Activated CD8-positive, alpha-beta memory T cell treated with anti-CD3 and anti-CD28 coated beads for 1 hour (primary cell): Measurements from ENCODE around the gene CDIP1.

Experiments
- DNase-seq, 2 donors: peaks; one replicate each; pipeline ENCODE4 v3.0.0-alpha.2; 2020; ENCODE audit warnings: low read depth in 1 of 2; ENCODE audit errors: extremely low read depth in 1 of 2

The CDIP1 gene

GRCh38 chr16:4494746-4495490, 43.7 kb downstream of the CDIP1 start:
- no peak for DNase-seq

DNA sequence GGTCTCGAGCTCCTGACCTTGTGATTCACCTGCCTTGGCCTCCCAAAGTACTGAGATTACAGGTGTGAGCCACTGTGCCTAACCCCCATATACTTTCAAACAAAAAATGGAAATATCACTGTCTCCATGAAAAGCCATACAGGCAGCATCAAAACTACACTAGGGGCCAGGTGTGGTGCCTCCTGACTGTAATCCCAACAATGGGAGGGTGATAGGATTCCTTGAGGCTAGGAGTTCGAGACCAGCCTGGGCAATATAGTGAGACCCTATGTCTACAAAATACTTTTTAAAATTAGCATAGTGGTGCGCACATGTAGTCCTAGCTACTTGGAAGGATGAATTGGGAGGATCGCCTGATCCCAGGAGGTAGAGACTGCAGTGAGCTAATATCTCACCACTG, 46.7 kb downstream of the CDIP1 start:
- DNase-seq = no peak

- no peak for DNase-seq
Observed at GRCh38 chr16:4489030-4489429, 49.5 kb downstream of the CDIP1 start.

DNA sequence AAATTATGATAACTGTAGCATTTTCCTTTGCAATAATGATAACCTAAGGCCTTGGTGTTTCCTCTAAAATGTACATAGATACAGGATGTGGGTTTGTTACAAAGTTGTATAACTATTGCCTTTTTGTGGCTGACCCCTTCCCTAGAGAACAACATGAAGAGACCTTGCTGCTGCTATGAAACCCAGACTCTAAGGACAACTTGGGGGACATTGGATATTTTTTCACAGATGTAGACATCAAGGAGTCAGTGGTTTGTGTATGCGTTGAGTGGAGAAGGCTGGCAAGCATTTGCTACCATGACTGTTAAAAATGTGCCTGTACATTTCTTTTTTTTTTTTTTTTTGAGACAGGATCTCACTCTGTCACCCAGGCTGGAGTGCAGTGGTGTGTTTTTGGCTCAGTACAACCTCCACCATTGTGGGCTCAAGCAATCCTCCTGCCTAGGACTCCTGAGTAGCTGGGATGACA, 50.0 kb downstream of the CDIP1 start:
- no peak for DNase-seq

DNA sequence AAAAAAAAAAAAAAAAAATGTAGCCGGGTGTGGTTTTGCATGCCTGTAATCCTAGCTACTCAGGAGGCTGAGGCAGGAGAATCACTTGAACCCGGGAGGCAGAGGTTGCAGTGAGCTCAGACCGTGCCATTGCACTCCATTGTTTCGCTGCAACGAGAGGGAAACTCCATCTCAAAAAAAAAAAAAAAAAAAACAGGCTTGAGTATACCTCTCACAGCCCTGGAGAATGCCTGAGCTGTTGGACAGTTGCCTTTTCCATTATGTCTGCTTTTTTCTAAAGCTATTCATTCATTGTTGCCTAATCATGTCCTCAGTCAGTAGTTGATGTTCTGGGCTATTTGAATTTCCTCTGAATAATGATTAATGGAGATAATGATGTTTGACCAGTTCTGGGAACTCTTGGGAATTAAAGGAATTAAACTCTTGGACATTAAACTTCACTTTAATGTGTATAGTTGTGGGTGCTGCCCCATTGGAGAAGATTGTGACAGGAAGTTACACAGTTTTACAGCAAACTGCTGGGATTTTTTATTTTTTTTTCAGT, 50.5 kb downstream of the CDIP1 start:
- DNase-seq = no peak

- no peak for DNase-seq
Observed at GRCh38 chr16:4486126-4486893, 52.3 kb downstream of the CDIP1 start.

- DNase-seq = no peak
Observed at GRCh38 chr16:4481963-4482362, 56.6 kb downstream of the CDIP1 start.

DNA sequence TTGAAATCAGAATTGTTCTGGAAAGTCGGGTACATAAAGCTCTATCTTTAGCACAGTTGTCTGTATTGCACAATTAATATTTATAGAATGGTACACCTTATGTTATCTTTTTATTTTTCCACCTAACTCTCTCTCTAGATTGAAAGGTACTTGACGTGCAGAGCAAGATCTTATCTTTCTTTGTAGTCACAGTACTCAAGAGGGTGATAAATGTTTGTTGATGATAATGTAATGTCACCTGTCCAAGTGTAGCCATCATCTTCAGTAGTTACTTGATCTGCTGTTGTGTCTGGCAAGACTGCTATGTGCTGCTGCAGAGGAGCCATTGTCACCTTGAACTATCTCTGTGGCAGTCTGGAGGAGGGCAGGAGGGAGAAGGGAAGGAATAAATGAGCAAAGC, 57.0 kb downstream of the CDIP1 start:
- DNase-seq = no peak

DNA sequence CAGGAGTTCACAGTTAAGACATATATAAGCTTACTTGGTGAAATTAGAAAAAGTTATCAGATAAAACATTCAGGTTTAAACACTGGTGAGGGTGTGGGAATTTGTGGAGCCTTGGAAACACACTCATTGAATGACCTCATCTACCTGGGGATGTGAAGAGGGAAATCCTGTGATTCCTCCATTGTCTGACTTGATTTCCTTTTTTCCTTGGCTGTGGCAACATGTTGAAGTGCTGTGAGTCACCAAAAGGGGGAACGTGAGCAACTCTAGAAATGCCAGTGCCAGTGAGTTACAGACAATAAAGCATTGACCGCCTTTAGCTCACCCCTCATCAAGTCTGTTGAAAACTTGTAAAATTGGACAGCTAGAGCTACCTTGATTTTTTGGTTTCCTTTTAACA, 60.6 kb downstream of the CDIP1 start:
- DNase-seq = no peak

DNA sequence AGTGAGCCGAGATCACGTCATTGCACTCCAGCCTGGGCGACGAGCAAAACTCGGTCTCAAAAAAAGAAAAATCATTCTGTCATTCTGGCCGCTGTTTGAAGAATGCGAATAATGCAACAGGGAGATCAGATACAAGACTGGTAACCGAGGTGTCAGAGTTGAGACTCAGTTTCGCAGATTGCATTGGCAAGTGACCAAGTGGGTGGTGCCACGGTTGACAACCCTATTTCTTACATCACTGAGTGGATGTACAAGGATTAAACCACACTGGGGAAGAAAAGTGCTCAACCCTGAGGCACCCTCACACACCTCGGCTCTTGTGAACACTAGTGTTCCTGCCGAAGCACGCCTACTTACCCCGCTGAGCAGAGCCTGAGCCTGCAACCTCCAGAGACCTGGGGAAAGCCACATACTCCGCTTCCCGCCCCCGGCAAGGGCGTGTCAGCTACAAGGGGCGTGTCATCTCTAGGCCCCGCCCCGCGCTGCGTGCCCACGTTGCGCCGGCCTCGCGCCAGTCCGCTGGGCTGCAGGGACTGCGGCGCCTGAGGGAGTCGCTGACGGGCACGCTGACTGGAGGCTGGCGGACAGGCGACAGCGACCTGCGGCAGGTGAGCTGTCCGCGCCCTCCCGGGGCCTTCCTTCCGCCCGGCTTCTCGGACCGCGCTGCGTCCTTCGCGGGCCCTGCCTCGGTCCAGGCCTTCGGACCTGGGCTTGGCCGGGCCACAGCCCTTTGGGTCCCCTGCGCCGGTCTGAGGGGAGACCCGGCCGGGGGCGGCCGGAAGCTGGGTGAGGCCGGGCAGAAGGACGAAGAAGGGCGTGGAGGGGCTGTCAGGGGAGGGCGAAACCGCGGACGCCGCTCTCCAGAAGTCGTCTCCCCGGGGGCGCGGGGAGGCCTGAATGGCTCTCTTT, 62.4 kb downstream of the CDIP1 start, which contains the start of gene HMOX2:
HMOX2 (plus strand) TSS at position 519 of the 909 bp plus-strand sequence. CDS start 29,127 bp downstream, outside the sequence.
- peak; percentile 75 to 88 for DNase-seq

DNA sequence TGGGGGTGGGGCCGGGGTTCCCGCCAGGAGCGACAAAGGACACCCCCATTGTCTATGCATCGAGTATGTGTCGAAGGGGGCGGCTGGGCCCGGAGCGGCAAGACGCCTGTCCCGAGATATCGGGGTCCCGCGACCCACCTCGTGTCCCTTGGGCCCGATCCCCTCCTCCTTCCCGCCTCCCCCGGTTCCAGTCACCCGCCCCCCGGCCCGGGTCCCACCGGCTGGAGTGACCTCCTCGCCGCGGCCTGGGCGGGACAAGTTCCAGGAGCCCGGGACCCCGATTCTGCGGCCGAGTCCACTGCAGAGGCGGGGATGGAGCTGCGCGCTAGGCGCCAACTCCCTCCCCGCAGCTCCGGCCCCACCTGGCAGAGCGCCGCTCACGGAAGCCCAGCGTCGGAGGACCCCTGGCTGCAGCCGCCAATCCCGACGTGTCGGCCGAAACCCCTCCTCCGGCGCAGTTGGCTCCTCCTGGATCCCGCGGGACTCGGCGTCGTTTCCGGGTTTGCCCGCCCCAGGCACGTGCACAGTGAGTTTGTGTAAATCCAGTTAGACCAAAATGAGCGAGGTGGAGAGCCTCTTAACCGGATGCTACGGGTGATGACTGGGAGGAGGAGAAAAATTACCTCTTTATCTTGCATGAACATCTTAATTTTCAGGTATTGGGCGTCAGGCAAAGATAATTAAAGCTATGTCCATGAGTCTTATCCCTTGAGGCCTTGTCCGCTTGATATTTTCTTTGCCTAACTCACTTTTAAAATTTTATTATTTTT, 64.2 kb downstream of the CDIP1 start, which contains the start of gene NMRAL1:
NMRAL1 (minus strand) TSS at position 434 of the 770 bp plus-strand sequence. CDS start 493 bp downstream, outside the sequence.
- peak; percentile 68 to 70 for DNase-seq

DNA sequence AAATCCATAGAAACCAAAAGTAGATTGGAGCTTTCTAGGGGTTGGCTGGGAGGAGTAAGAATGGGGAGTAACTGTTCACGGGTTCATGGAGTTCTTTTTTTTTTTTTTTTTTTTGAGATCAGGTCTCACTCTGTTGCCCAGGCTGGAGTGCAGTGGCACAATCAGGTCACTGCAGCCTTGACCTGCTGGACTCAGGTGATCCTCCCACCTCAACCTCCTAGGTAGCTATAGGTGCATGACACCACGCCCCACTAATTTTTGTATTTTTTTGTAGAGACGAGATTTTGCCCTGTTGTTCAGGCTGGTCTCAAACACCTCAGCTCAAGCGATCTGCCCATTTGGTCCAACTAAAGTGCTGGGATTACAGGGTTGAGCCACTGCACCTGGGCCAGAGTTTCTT, 65.7 kb downstream of the CDIP1 start:
- no peak for DNase-seq

GRCh38 chr16:4471869-4472268, 66.7 kb downstream of the CDIP1 start:
- DNase-seq = no peak

GRCh38 chr16:4468972-4469371, 69.6 kb downstream of the CDIP1 start:
- DNase-seq = no peak

DNA sequence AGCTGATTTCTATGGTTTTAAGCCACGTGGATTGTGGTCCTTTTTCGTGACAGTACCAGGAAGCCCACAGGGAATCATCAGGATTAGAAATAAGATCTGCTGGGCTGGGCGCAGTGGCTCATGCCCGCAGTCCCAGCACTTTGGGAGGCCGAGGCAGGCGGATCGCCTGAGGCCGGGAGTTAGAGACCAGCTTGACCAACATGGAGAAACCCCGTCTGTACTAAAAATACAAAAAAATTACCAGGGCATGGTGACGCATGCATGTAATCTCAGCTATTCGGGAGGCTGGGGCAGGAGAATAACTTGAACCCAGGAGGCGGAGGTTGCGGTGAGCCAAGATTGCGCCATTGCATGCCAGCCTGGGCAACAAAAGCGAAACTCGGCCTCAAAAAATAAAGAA, 70.7 kb downstream of the CDIP1 start:
- no peak for DNase-seq

DNA sequence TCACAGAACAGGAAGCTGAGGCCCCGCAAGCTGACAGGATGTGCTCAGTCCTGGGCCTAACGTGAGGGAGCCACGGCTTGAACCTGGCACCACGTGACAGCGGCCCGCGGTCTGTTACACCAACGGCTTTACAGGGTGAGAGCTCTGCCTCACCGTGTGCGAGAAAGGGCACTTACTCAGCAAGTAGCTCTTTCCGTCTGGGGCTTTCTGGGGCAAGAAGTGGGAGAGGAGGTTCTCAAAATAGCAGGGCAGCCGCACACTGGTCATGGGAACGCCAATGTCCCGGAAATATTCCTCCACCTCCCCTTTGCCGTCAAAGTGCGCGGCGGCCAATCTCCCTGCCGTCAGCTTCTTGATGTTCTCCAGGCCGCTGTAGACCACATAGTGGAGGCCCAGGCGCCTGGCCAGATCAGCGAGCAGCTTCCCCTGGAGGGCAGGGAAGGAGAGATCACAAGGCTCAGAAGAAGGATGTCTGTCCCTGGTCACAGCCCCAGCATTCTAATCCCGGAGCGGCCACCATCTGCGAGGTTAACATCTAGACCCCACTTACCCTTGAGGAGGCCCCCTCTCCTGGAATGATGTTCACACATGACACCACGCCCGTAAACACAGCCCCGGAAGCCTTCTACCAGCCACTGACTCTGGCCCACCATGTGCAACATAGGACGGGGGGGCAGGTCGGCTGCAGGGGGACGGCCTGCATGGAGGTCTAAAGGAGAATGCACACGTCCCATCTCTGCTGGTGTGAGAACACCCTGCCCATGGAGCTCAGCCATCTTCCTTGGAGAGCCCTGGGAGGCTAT, 72.4 kb downstream of the CDIP1 start:
- peak in 1 of 2 donors; percentile 33 for DNase-seq

DNA sequence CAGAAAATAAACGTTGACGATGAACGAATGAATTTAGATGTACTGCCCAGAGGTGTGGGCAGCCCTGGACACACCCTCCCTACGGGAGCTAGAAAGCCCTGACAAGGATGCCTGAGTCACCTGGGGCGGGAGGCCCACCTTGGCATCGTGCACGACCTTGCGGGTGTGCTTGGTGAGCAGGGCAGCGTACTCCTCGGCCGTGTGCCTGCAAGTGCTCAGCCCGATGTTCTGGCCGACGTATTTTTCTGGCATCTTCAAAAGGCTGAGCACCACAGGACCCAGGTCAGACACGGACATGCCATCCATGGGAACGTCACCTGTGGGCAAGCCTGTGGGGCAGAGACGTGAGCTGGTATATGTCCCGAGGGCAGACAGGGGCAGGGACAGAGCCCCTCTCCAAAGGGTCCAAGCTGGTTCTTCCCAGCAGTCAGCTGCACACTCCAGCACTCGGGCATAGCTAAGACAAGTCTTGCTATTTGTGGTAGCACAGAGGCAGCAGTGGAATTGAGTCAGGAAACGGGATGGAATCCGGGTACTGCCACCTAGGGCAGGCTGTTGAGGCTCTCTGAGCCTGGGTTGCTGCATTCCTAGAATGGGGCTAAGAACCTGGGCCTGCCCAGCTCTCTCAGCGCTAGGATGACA, 74.9 kb downstream of the CDIP1 start:
- DNase-seq = no peak

GRCh38 chr16:4461250-4462085, 77.1 kb downstream of the CDIP1 start:
- DNase-seq = no peak
